Measurements from ENCODE around the gene SPIN4.

DNA sequence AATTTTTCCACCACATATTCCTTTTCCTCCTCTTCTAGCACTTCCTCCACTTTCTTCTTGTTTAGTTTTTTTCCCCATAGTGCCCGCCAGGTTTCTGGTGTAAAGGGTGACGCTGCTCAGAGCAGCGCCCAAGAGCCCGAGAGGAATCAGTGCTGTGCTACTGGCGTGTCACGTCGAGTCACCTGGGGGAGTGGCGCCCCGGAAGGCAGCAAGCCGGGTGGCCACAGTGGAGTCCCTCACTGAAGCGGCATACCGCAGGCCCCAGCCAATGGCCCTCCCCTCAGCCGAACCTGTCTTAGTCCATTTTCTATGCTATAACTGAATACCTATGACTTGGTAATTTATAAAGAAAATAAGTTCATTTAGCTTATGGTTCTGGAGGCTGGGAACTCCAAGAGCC, 51.5 kb downstream of the SPIN4 start:
- TF ChIP-seq, protein P1, sequence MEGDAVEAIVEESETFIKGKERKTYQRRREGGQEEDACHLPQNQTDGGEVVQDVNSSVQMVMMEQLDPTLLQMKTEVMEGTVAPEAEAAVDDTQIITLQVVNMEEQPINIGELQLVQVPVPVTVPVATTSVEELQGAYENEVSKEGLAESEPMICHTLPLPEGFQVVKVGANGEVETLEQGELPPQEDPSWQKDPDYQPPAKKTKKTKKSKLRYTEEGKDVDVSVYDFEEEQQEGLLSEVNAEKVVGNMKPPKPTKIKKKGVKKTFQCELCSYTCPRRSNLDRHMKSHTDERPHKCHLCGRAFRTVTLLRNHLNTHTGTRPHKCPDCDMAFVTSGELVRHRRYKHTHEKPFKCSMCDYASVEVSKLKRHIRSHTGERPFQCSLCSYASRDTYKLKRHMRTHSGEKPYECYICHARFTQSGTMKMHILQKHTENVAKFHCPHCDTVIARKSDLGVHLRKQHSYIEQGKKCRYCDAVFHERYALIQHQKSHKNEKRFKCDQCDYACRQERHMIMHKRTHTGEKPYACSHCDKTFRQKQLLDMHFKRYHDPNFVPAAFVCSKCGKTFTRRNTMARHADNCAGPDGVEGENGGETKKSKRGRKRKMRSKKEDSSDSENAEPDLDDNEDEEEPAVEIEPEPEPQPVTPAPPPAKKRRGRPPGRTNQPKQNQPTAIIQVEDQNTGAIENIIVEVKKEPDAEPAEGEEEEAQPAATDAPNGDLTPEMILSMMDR (IDR thresholded peaks at IDR 0.05) = no peak
- no peak for TF ChIP-seq POLR2A (IDR thresholded peaks at IDR 0.05)

Data from lower leg skin (tissue), 3 donors.